SW 1271 (cell line): ENCODE data around the gene USP12.

ENCODE experiments used
- DNase-seq, 2 experiments: peaks; one replicate each; lab custom pipeline; 2025; lab: John Stamatoyannopoulos, UW

The USP12 gene

GRCh38 chr13:27183561-27184147 is 12.0 kb upstream of the USP12 start:
- no peak for DNase-seq

GRCh38 chr13:27182844-27183497 is 11.4 kb upstream of the USP12 start:
- DNase-seq, result peak; percentile 88 to 92

GRCh38 chr13:27182054-27182453 is 10.4 kb upstream of the USP12 start:
- no peak for DNase-seq

GRCh38 chr13:27177852-27178251 is 6.2 kb upstream of the USP12 start:
- DNase-seq, result no peak

GRCh38 chr13:27176470-27177410 is 5.1 kb upstream of the USP12 start:
- no peak for DNase-seq

- no peak for DNase-seq
Measured at GRCh38 chr13:27174766-27175455, 3.3 kb upstream of the USP12 start.

GRCh38 chr13:27172495-27172842 is 858 bp upstream of the USP12 start:
- peak in 1 of 2 experiments; percentile 38 for DNase-seq

GRCh38 chr13:27171827-27172494 is 350 bp upstream of the USP12 start:
- peak; percentile 59 to 75 for DNase-seq

GRCh38 chr13:27170516-27171243 is 931 bp downstream of the USP12 start:
- peak in 1 of 2 experiments; percentile 55 for DNase-seq

- no peak for DNase-seq
Measured at GRCh38 chr13:27170221-27170515, 1.4 kb downstream of the USP12 start.

GRCh38 chr13:27168906-27169657 is 2.5 kb downstream of the USP12 start:
- no peak for DNase-seq

GRCh38 chr13:27168086-27168485 is 3.5 kb downstream of the USP12 start:
- no peak for DNase-seq

GRCh38 chr13:27166313-27166712 is 5.3 kb downstream of the USP12 start:
- no peak for DNase-seq

GRCh38 chr13:27161980-27162379 is 9.6 kb downstream of the USP12 start:
- no peak for DNase-seq

GRCh38 chr13:27161423-27161822 is 10.2 kb downstream of the USP12 start:
- DNase-seq, result no peak

- DNase-seq, result no peak
Measured at GRCh38 chr13:27160657-27161295, 10.8 kb downstream of the USP12 start.

GRCh38 chr13:27159806-27160563 is 11.6 kb downstream of the USP12 start:
- no peak for DNase-seq

- no peak for DNase-seq
Measured at GRCh38 chr13:27158335-27158734, 13.3 kb downstream of the USP12 start.
